Hematopoietic multipotent progenitor cell treated with erythropoietin and hydrocortisone succinate and interleukin-3 and kit ligand, for 4 days (in vitro differentiated cells): Measurements from ENCODE around the gene RIN1.
A peak's percentile ranks its signal among the peaks of the same experiment; 100 is the strongest.

ENCODE experiments used
- DNase-seq: peaks from one replicate; pipeline ENCODE4 v3.0.0-alpha.2; 2015

The RIN1 gene

GRCh38 chr11:66292543-66293332, 43.5 kb downstream of the RIN1 start:
- DNase-seq, result no peak

- DNase-seq, result no peak
These were observed 44.3 kb downstream of the RIN1 start, which contains the start of gene TMEM151A for GRCh38 chr11:66291706-66292542. TSS of gene TMEM151A (plus strand) at chr11:66291894. CDS start at chr11:66292014, 120 bp downstream.

- DNase-seq, result no peak
These were observed 44.9 kb downstream of the RIN1 start for GRCh38 chr11:66291303-66291705.

DNA sequence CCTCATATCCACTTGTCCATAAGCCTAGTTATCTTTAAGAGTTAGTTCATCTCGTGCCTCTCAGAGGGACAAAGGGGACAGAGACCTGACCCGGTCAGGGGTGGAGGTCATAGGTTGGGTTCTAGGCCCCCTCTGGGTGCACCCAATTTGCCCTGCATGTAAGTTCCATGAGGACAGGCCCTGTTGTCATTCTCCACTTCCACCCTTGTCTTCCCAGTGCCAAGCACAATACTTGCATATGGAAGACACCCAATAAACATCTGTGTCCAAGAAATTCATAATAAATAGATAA, 46.0 kb downstream of the RIN1 start:
- DNase-seq, result no peak

DNA sequence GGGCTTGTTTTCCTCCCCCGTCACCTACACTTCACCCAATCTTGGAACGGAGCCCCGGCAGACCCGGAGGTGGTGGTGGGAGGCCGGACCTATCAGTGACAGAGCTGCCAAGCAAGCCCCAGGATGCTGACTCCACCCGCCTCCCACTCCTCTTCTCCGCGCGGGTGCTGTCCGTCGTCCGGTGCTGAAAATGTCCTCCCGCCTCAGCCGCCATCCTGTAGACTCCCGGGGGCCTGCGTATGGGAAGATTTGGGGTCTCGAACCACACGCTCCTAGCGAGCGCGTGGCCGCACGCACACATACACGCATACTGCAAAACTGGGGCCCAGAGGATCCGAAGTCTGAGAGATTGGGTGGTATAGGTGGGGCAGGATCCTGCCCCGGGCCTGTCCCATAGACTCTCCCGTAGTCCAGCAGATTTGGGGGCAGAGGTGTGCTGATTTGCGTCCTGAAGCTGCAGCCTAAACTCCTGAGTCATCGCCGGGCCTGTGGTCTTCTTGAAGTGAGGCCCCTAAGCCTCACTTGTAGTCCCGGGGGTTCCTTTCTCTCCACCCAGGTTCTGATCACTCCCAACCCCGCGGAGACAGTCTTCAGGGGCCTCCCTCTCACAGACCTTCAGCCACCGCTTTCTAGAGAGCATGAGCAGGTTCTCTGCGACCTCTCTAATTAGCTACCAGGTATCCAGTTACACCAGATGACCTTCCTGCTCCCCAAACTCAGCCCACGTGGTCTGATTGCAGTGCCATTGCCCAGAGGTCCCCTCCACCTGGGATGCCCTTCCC, 46.5 kb downstream of the RIN1 start:
- peak; percentile 88 for DNase-seq

GRCh38 chr11:66288671-66289547, 47.3 kb downstream of the RIN1 start, which contains the start of gene YIF1A:
TSS of gene YIF1A (minus strand) at chr11:66289143. CDS start at chr11:66288985, 158 bp downstream.
- peak; percentile 99 for DNase-seq

- peak; percentile 33 for DNase-seq
These were observed 48.2 kb downstream of the RIN1 start for GRCh38 chr11:66287889-66288670.

DNA sequence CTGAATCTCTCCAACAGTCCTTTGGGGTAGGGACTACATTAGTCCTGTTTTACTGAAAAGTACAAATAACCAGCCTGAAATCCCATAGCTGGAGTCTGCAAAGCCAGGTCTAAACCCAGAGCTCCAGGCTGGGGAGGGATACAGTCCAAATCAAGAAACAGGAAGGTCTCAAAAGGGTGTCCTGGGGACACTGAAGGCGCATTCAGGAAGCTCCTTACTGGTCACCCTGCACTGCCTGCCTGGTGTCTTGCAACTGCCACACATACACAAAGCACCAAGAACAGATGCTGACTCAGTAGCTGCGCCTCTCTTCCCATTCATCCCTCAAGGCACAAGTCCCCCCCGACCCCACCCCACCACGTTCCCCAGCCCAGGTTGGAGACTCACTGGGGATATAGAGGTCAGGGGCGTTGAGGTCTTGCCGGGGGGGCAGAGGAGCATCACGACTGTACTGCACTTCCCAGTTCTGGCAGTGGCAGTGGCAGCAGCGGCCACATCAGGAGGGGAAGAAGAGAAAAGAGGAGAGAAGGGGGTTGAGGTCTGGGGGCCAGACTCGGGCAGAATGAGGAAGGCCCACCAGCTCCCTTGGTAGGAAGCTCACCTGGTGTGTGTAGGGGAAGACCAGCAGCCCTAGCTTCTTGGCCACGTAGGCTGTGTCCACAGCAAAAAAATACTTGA, 48.9 kb downstream of the RIN1 start:
- no peak for DNase-seq

- DNase-seq, result no peak
These were observed 49.5 kb downstream of the RIN1 start for GRCh38 chr11:66286699-66287098.

DNA sequence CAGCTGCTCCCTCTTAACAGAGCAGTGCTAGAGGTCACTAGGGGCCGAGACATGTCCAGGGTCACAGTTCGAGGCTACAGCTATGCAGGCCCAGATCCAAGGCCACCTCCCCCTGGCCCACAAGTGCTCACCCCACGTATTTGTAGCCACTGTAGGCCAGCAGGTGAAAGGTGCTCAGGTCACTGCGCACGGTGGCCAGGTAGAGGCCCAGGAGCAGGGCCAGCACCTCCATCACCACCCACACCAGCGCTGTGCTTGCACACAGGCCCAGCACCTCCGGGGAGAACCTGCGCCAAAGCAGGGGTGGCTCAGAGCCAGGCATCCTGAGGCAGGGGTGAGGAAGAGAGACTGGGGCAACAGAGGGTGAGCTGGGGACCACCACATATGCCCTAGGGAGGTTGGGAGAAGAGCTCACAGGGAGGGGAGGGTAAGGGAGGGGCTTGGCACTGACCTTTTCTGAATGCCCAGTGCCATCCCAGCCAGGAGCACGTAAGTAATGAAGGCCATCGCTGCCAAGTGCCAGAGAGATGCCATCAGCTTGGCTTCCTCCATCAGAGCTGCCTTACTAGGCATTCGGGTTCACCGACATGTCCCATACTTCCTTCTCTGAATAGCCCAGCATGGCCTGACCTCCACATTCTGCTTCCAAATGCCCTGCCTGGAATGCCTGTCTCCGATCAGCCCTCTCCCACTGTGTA, 50.8 kb downstream of the RIN1 start:
- no peak for DNase-seq

DNA sequence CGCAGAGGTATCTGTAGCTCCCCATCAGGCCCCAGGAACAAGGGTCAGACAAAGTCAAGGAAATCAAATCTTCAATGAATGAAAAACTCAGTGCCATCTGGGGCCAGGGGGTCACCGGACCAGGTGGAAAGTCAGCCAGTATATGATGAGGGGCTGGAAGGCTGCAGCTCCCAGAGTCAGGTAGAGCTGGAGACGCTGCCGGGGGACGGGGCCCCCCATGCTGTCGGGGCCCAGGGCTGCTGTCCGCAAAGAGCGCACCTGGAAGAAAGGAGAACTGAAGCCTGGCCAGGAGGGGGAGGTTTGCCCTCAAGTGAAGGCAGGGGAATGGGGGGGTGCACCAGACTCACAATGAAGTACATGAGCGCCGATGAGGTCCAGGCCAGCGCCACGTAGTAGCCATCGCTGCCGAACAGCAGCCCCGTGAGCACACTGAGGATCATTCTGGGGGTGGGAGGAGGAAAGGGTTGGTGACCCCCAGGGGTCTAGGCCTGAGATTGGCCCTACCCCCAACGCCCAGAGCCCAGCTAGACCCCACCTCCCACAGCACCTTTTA, 51.6 kb downstream of the RIN1 start:
- DNase-seq, result no peak

DNA sequence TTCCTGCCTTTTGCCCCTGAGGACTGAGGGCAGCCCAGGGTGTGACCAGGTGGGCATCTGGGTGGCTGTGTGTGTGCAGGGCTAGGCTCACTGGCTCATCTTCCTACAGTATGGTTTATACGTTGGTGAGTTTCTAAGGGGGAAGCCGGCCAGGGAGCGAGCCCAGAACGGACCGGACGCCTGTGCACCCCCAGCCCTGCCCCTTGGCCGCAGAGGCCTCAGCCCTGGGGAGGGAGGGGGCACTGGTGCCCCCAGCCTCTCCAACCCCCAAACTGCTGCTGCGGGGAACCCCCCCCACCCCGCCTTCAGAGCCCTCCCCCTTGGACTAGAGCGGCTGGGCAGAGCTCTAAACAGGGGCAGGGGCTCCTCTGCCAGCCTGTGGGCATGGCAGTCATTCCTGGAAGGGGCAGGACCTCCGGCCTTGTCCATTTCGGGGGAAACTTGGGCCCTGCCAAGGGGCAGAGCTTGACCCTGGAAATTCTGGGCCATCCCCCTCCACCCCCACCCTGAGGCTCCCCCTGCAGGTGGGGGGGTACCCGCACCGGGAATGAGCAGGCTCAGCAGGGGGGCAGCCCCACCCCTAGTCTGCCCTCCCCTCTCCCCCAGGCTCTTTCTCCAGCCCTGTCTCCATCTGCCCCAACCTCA, 52.7 kb downstream of the RIN1 start:
- no peak for DNase-seq

DNA sequence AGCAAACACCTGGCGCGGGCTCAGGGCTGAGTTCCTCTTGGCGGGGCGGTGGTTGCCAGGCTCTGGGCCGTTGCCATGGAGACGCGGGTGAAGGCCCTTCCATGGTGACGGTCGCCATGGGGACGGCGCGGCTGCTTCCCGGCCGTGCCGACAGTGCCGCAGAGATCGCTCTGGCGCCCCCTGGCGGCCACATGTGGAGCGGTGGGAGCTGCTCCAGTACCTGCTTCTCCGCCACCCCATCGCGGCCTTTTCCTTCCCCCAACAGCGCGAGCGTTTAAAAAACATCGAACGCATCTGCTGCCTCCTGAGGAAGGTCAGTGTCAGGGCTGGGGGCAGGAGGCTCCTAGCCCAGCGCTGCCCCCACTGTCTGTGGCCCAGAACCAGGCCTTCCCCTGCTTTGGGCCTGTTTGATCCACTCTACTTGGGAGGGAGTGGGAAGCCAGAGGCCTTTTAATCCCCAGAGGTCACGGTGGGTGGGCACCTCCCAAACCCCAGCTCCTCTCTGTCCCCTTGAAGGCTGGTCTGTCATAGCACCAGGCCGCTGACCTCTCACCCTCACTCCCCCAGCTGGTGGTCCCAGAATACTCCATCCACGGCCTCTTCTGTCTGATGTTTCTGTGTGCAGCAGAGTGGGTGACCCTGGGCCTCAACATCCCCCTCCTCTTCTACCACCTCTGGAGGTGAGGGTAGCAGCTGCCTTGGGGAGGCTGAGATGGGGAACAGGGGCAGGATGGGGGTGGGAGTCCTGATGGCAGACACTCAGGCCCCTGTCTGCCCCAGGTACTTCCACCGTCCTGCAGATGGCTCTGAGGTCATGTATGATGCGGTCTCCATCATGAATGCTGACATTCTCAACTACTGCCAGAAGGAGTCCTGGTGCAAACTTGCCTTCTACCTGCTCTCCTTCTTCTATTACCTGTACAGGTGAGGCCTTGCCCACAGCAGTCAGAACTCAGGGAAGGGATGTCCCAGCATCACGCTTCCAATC, 53.5 kb downstream of the RIN1 start:
- DNase-seq, result peak; percentile 99
